DOHH2 (cell line): ENCODE results near the gene PAQR8.

Experiments used
- EZH2phosphoT487 ChIP-seq: fragments of 200-600 bp; sonication (generic); IDR thresholded peaks from 2 replicates; pipeline ENCODE4 v1.6.1; 2017; ENCODE audit warnings: borderline replicate concordance, mild to moderate bottlenecking, antibody characterized with exemption, low read length, moderate library complexity, mixed read lengths
- TF ChIP-seq, protein P1 (sequence below): fragments of 200-600 bp; sonication (generic); IDR thresholded peaks from one replicate; pipeline ENCODE4 v1.5.1; 2014; ENCODE audit warnings: antibody characterized with exemption, mild to moderate bottlenecking, low read depth, low read length; ENCODE audit not compliant: poor library complexity, severe bottlenecking

DNA sequence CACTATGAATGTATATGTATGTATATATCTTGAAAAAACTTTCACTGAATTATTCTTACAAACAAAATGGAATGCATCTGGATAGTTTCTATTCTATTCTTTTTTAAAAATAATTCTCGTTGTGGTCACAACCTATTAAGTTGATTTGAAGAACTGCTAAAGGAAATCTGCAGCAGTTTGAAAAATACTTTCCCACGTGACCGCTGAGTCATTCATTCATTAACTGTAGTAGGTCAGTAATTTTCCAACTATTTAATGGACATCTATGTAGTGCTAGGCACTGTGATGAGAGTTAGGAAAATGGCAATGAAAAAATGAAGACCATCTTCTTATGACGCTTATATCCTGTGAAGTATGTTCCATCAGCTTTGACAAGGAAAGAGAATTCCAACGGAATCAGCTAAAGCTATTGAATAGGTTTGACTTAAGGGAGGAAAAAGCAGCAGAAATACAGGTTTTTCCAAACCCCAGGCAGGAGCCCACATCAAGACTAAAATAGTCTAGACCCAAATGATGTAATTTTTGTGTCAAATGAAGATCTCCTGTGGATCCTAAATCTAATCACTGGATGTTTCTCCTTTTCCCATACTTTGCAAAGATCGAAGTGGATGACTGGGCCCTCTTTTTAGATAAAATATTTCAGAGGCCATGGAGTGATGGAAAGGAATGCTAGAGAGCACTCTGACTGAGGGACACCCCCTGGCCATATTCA is 54.1 kb downstream of the PAQR8 start:
- TF ChIP-seq, protein P1, sequence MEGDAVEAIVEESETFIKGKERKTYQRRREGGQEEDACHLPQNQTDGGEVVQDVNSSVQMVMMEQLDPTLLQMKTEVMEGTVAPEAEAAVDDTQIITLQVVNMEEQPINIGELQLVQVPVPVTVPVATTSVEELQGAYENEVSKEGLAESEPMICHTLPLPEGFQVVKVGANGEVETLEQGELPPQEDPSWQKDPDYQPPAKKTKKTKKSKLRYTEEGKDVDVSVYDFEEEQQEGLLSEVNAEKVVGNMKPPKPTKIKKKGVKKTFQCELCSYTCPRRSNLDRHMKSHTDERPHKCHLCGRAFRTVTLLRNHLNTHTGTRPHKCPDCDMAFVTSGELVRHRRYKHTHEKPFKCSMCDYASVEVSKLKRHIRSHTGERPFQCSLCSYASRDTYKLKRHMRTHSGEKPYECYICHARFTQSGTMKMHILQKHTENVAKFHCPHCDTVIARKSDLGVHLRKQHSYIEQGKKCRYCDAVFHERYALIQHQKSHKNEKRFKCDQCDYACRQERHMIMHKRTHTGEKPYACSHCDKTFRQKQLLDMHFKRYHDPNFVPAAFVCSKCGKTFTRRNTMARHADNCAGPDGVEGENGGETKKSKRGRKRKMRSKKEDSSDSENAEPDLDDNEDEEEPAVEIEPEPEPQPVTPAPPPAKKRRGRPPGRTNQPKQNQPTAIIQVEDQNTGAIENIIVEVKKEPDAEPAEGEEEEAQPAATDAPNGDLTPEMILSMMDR, result no peak
- no peak for TF ChIP-seq EZH2phosphoT487
